ENCODE data around the gene PHF21B. TPM values are rescaled to one million over a fixed set of nuclear protein-coding genes. Genes with fewer than 3 reads are reported as not detected.
"Not testable (repeated sequence)": the region's sequence is repeated elsewhere in the genome, so short reads cannot be mapped to it uniquely, and the experiment has no call there.

The PHF21B gene
- total RNA-seq, 2 experiments from 2014 or later = not detected

GRCh38 chr22:44974454-44974853, 35.4 kb downstream of the PHF21B start:
- Mint-ChIP-seq H3K27me3 (no peaks in the 10 kb centered on the region), H3K4me3 (no peak overlapping the region), H3K36me3 (ENCODE audit: low read depth) (no peaks in the 10 kb centered on the region), H3K9me3 (no peaks in the 10 kb centered on the region), H3K27ac (no peak overlapping the region), H3K4me1 (no peaks in the 10 kb centered on the region)
- no peak for DNase-seq
- ChIA-PET POLR2A (no interaction called here), CTCF (no interaction called here)

- no peak for DNase-seq
- H3K36me3 Mint-ChIP-seq (ENCODE audit: low read depth) = no peaks in the 10 kb centered on the region
- H3K4me3 Mint-ChIP-seq = no peak overlapping the region
- H3K9me3 Mint-ChIP-seq = no peaks in the 10 kb centered on the region
- ChIA-PET POLR2A (no interaction called here), CTCF (no interaction called here)
- no peaks in the 10 kb centered on the region for H3K4me1 Mint-ChIP-seq
- no peaks in the 10 kb centered on the region for H3K27me3 Mint-ChIP-seq
- no peak overlapping the region for H3K27ac Mint-ChIP-seq
Measured at GRCh38 chr22:44973829-44974228, 36.0 kb downstream of the PHF21B start.

- CTCF ChIA-PET = no interaction called here
Measured at GRCh38 chr22:44972363-44973083, 37.3 kb downstream of the PHF21B start.

GRCh38 chr22:44971651-44972362, 38.0 kb downstream of the PHF21B start:
- Mint-ChIP-seq H3K9me3 (no peaks in the 10 kb centered on the region), H3K27ac (no peak overlapping the region), H3K4me1 (no peaks in the 10 kb centered on the region), H3K27me3 (no peaks in the 10 kb centered on the region), H3K4me3 (no peak overlapping the region), H3K36me3 (ENCODE audit: low read depth) (no peaks in the 10 kb centered on the region)
- CTCF ChIA-PET = no interaction called here
- no peak for DNase-seq
- POLR2A ChIA-PET = interaction anchor here (0.6 kb wide), 1 partner anchor 88 kb away, joined by 3 read pairs; no protein-coding TSS in a partner anchor

More at GRCh38 chr22:44972363-44973083, 37.3 kb downstream of the PHF21B start:
- no peaks in the 10 kb centered on the region for H3K9me3 Mint-ChIP-seq
- H3K36me3 Mint-ChIP-seq (ENCODE audit: low read depth) = no peaks in the 10 kb centered on the region
- H3K4me3 Mint-ChIP-seq = no peak overlapping the region
- H3K27ac Mint-ChIP-seq = no peak overlapping the region
- no peaks in the 10 kb centered on the region for H3K27me3 Mint-ChIP-seq
- no peak for DNase-seq
- POLR2A ChIA-PET = interaction anchor here (0.6 kb wide), 1 partner anchor 88 kb away, joined by 3 read pairs; no protein-coding TSS in a partner anchor
- H3K4me1 Mint-ChIP-seq = no peaks in the 10 kb centered on the region

- H3K36me3 Mint-ChIP-seq (ENCODE audit: low read depth) = no peaks in the 10 kb centered on the region
- CTCF ChIA-PET = no interaction called here
Measured at GRCh38 chr22:44970291-44970690, 39.5 kb downstream of the PHF21B start.

GRCh38 chr22:44969817-44970216, 40.0 kb downstream of the PHF21B start:
- Mint-ChIP-seq H3K27me3 (no peaks in the 10 kb centered on the region), H3K27ac (no peak overlapping the region), H3K36me3 (ENCODE audit: low read depth) (no peaks in the 10 kb centered on the region), H3K4me1 (no peaks in the 10 kb centered on the region), H3K4me3 (no peak overlapping the region), H3K9me3 (no peaks in the 10 kb centered on the region)
- ChIA-PET CTCF (no interaction called here), POLR2A (no interaction called here)
- no peak for DNase-seq

More at GRCh38 chr22:44970291-44970690, 39.5 kb downstream of the PHF21B start:
- Mint-ChIP-seq H3K27me3 (no peaks in the 10 kb centered on the region), H3K27ac (no peak overlapping the region), H3K9me3 (no peaks in the 10 kb centered on the region), H3K4me3 (no peak overlapping the region), H3K4me1 (no peaks in the 10 kb centered on the region)
- POLR2A ChIA-PET = no interaction called here
- no peak for DNase-seq

- no peaks in the 10 kb centered on the region for H3K36me3 Mint-ChIP-seq (ENCODE audit: low read depth)
- no peaks in the 10 kb centered on the region for H3K27me3 Mint-ChIP-seq
- CTCF ChIA-PET = no interaction called here
Measured at GRCh38 chr22:44968736-44969135, 41.1 kb downstream of the PHF21B start.

GRCh38 chr22:44965171-44965570, 44.6 kb downstream of the PHF21B start:
- POLR2A ChIA-PET = no interaction called here
- no peaks in the 10 kb centered on the region for H3K4me1 Mint-ChIP-seq

More at GRCh38 chr22:44968736-44969135, 41.1 kb downstream of the PHF21B start:
- no peak overlapping the region for H3K27ac Mint-ChIP-seq
- no peaks in the 10 kb centered on the region for H3K4me1 Mint-ChIP-seq
- no peak for DNase-seq
- H3K9me3 Mint-ChIP-seq = no peaks in the 10 kb centered on the region
- POLR2A ChIA-PET = no interaction called here
- H3K4me3 Mint-ChIP-seq = no peak overlapping the region

GRCh38 chr22:44964722-44965078, 45.1 kb downstream of the PHF21B start:
- ChIA-PET CTCF (no interaction called here), POLR2A (no interaction called here)
- Mint-ChIP-seq H3K4me3 (no peak overlapping the region), H3K27me3 (no peaks in the 10 kb centered on the region), H3K4me1 (no peaks in the 10 kb centered on the region), H3K36me3 (ENCODE audit: low read depth) (no peaks in the 10 kb centered on the region), H3K27ac (no peak overlapping the region), H3K9me3 (no peaks in the 10 kb centered on the region)
- no peak for DNase-seq

More at GRCh38 chr22:44965171-44965570, 44.6 kb downstream of the PHF21B start:
- Mint-ChIP-seq H3K36me3 (ENCODE audit: low read depth) (no peaks in the 10 kb centered on the region), H3K4me3 (no peak overlapping the region), H3K9me3 (no peaks in the 10 kb centered on the region), H3K27ac (no peak overlapping the region), H3K27me3 (no peaks in the 10 kb centered on the region)
- no peak for DNase-seq
- CTCF ChIA-PET = no interaction called here

GRCh38 chr22:44963832-44964721, 45.7 kb downstream of the PHF21B start:
- Mint-ChIP-seq H3K36me3 (ENCODE audit: low read depth) (no peaks in the 10 kb centered on the region), H3K27me3 (no peaks in the 10 kb centered on the region), H3K4me3 (no peak overlapping the region), H3K4me1 (no peaks in the 10 kb centered on the region), H3K9me3 (no peaks in the 10 kb centered on the region), H3K27ac (no peak overlapping the region)
- ChIA-PET CTCF (no interaction called here), POLR2A (no interaction called here)
- DNase-seq = no peak

- Mint-ChIP-seq H3K9me3 (no peaks in the 10 kb centered on the region), H3K27ac (no peak overlapping the region), H3K36me3 (ENCODE audit: low read depth) (no peaks in the 10 kb centered on the region), H3K4me1 (no peaks in the 10 kb centered on the region), H3K4me3 (no peak overlapping the region), H3K27me3 (peaks cover 1% of the 10 kb centered on the region)
- ChIA-PET CTCF (interaction anchor here (1.5 kb wide), 1 partner anchor 142 kb away, joined by 3 read pairs; no protein-coding TSS in a partner anchor), POLR2A (no interaction called here)
- DNase-seq = no peak
Measured at GRCh38 chr22:44962741-44963454, 46.9 kb downstream of the PHF21B start.

GRCh38 chr22:44961682-44962081, 48.1 kb downstream of the PHF21B start:
- H3K9me3 Mint-ChIP-seq; POLR2A ChIA-PET; DNase-seq; H3K36me3 Mint-ChIP-seq (ENCODE audit: low read depth); H3K27me3 Mint-ChIP-seq; H3K27ac Mint-ChIP-seq; H3K4me1 Mint-ChIP-seq; H3K4me3 Mint-ChIP-seq: not testable (repeated sequence)
- CTCF ChIA-PET = interaction anchor here (1.5 kb wide), 1 partner anchor 141 kb away, joined by 3 read pairs; no protein-coding TSS in a partner anchor

Measured in activated CD4-positive, alpha-beta memory T cell treated with anti-CD3 and anti-CD28 coated beads, Interleukin-2, amount 10 ng/mL, durations not matched to agents 7 days and 5 days (primary cell).